Motor neuron (in vitro differentiated cells): ENCODE data around the gene CLEC18A. TPM values are rescaled to one million over a fixed set of nuclear protein-coding genes. Genes with fewer than 3 reads are reported as not detected.
"Not testable (repeated sequence)": the region's sequence is repeated elsewhere in the genome, so short reads cannot be mapped to it uniquely, and the experiment has no call there.

ENCODE experiments used
- ATAC-seq, 8 experiments: fragments of 200-7000 bp; cut with Tn5 transposase; replicated peaks in 6 of 8; 2 replicates each; pipeline ENCODE4 v1.8.0; 2021; ENCODE audit warnings: mild to moderate bottlenecking in 8 of 8, moderate library complexity in 8 of 8
- H3K27ac ChIP-seq, 2 donors: fragments of 250-450 bp; sonication (Bioruptor Pico); 2 replicates each; pipeline ENCODE4 v1.9.0; 2021; ENCODE audit warnings: antibody characterized with exemption in 2 of 2, mild to moderate bottlenecking in 2 of 2, moderate library complexity in 1 of 2
- H3K4me1 ChIP-seq, 2 donors: fragments of 250-450 bp; sonication (Bioruptor Pico); replicated peaks in 1 of 2; 2 replicates each; pipeline ENCODE4 v1.6.1; 2021; ENCODE audit warnings: antibody characterized with exemption in 2 of 2, mild to moderate bottlenecking in 2 of 2, moderate library complexity in 1 of 2
- H3K4me3 ChIP-seq, 5 donors: fragments of 250-450 bp; sonication (Bioruptor Pico); 2 replicates each; pipeline ENCODE4 v1.9.0; 2021; ENCODE audit warnings: antibody characterized with exemption in 5 of 5, mild to moderate bottlenecking in 5 of 5, moderate library complexity in 4 of 5
- WGBS, 10 experiments: fragments of 450-650 bp; shearing (Covaris generic); methylation state at CpG; one replicate each; pipeline ENCODE4 v1.0.0; 2022; 5-methylcytosine and 5-hydroxymethylcytosine counted together
- in situ Hi-C, 9 experiments: fragments of 400-800 bp; cut with MboI; loops; one replicate each; pipeline ENCODE4 v1.15.0; 2021; ENCODE audit warnings: low sequenced_read_pairs in 9 of 9, low pct_unique_long_range_greater_than_20kb in 2 of 9; ENCODE audit not compliant: unreplicated experiment in 9 of 9
- total RNA-seq, 8 experiments: library from RNA; unstranded; fragments of 300-600 nt; gene quantifications; 2 replicates each; pipeline versions ENCODE4 v1.2.3 to v1.2.4, GENCODE V29; 2022

The CLEC18A gene
- total RNA-seq, 8 experiments from 2014 or later: 0.71 to 4.8 (median 1.5) TPM

DNA sequence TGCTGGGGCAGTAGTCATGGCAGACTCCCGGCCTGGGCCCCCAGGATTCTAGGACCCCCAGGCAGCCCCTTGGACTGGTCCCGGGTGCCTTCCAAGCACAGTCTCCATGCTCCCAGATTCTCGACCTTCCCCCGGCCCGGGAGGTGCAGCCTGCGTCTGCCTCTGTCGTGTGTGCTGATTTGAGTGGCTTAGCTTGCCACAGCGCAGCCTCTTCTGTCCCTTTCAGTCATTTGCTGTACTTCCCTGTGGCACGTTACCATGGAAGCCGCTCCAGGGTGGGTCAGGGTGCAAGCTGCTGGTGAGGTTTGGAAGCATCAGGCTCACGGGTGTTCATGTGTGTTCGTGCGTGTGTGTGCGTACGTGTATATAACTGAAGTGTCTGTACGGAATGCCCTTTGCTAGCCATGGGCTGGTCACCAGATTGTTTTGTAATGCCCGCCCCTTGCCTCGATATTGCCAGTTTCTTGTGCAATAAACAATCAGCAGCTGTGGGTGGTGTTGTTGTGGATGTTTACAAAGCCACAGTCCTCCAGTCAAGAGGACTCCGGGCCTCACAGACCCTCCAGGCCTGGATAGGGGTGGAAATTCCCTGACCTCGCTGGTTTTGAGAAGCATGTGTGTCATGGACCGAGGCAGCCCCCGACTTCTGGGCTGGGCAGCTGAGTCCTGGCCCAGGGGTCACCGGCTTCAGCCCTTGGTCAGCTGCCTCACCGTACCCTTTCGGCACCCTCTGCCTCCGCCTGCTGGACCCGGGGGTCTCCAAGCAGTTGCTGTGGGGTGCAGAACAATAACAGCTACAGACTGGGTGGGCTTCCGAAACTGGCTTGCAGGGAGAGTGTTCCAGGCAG lies 9.7 kb upstream of the CLEC18A start:
- Histone ChIP-seq H3K4me1 (peaks cover 5 to 16% of the 10 kb centered on the region in 2 donors), H3K27ac (no peak overlapping the region), H3K4me3 (no peak overlapping the region)
- in situ Hi-C loops: loop anchor here in 2 of 9 experiments (25.0 kb wide), 1 partner anchor 129 kb away; no protein-coding TSS in a partner anchor
- 10 to 100% (median 83%) methylated on average over 1 to 8 of the region's 28 CpGs; no CpG with 5 or more reads in 2 of the 10 experiments for WGBS, 10 experiments
- ATAC-seq: peak in 5 of 8 experiments; percentile 18 to 50 (median 28)

DNA sequence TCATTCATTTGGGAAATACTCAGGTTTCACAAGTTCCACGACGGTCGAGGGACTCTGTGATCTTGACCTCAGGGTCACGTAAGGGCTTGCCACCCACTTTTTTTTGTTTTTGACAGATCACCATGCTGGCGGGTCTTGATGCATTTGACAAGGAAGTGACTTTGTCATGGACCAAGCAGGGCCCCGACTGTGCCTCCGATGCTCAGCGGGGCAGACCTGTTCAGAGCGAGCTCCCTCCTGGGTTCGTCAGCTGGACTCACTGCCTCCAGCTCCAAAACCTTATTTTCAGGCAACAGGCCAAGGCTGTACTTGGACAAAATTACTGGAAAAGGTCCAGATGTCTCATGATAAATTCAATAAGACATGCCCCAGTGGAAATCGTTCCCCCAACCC lies 9.0 kb upstream of the CLEC18A start:
- H3K4me1 ChIP-seq: peaks cover 5 to 16% of the 10 kb centered on the region in 2 donors
- no peak overlapping the region for H3K4me3 ChIP-seq
- H3K27ac ChIP-seq: no peak overlapping the region
- ATAC-seq: no peak
- in situ Hi-C loops: loop anchor here in 2 of 9 experiments (25.0 kb wide), 1 partner anchor 130 kb away; no protein-coding TSS in a partner anchor
- WGBS, 10 experiments: 47 to 90% (median 73%) methylated on average over 2 to 8 of the region's 11 CpGs; no CpG with 5 or more reads in 3 of the 10 experiments

DNA sequence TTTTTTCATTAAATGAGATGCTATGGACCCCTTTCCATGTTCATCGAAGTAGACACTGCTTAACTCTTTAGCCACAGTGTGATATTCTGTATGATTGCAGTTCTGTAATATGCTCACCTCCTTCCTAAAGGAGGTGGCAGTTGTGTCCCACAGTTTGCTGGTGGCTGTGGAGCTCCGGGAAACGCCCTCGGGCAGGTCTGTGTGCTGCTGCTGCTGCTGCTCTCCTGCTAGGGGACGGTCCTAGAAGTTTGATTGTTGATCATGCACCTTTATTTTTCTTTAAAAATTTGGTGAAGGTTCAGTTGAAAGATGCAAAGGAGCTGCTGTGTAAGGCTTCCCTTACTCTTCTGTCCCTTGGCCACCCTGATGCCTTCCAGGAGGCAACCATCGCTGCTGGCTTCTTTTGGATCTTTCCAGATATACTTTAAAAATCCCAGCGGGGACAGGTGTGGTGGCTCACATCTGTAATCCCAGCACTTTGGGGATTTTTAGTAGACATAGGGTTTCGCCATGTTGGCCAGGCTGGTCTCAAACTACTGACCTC lies 8.4 kb upstream of the CLEC18A start:
- no peak overlapping the region for H3K4me3 ChIP-seq
- in situ Hi-C loops: loop anchor here in 2 of 9 experiments (25.0 kb wide), 1 partner anchor 130 kb away; no protein-coding TSS in a partner anchor
- no peak overlapping the region for H3K27ac ChIP-seq
- WGBS, 10 experiments: 60 to 100% (median 91%) methylated on average over 1 to 6 of the region's 8 CpGs; no CpG with 5 or more reads in 3 of the 10 experiments
- no peak for ATAC-seq
- peaks cover 5 to 16% of the 10 kb centered on the region in 2 donors for H3K4me1 ChIP-seq

DNA sequence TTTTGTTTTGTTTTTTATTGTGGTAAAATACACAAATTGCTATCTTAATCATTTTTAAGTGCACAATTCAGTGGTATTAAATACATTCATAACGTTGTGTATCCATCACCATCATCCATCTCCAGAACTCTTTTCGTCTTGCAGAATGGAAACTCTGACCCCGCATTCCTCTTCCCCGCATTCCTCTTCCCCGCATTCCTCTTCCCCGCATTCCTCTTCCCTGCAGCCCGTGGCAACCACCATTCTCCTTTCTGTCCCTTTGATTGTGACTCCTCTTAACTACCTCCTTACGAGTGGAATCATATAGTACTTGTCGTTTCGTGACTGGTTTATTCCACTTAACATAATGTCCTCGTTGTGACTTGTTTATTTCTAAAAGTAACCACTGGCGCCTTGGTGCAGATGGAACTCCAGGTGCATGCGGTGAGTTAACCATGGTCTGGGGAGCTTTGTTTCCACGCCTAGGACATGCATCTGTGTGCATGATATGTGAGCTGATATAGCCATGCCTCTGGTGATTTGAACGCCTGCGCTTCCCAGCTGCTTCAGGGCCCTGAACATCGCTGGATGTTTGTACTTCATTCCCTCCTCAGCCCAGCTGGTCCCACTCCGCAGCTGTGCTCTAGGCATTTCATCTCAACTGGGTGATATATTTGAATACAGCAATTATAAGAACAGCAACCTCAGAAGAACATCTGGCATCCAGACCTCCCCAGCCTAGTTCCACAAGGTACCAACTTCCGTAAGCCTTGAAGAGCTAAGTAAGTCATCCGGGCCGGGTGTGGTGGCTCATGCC lies 7.7 kb upstream of the CLEC18A start:
- 15 to 67% (median 29%) methylated on average over 1 to 11 of the region's 21 CpGs; no CpG with 5 or more reads in 2 of the 10 experiments for WGBS, 10 experiments

DNA sequence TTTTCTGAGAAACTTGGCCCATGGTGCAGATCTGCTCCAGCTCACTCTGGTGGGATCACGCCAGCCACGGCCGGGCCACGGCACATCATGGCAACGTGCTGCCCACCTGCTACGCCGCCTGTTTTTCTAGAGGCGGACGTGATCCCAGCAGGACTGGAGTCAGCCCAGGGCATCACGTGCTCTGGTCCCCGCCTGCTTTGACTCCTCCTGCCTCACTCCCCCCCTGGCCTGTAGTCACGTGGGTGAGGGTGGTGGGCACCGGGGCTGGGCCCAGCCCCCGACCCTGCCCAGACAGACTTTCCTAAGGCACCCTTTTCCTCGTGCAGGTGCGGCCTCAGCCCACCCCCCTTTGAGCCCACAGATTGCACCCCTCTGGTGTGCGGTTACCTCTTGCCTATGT lies 723 bp upstream of the CLEC18A start:
- WGBS, 10 experiments: no CpG with 5 or more reads among the region's 17 CpGs
- in situ Hi-C loops, H3K4me3 ChIP-seq, H3K27ac ChIP-seq, H3K4me1 ChIP-seq: not testable (repeated sequence)
- ATAC-seq: peak in 3 of 8 experiments; percentile 1 to 19 (median 11)

More for the DNA sequence above, 7.7 kb upstream of the CLEC18A start:
- H3K27ac ChIP-seq, H3K4me3 ChIP-seq: not testable (repeated sequence)
- peaks cover 5 to 16% of the 10 kb centered on the region in 2 donors for H3K4me1 ChIP-seq
- ATAC-seq: peak; percentile 35 to 97 (median 68)
- in situ Hi-C loops: loop anchor here in 2 of 9 experiments (25.0 kb wide), 1 partner anchor 131 kb away; no protein-coding TSS in a partner anchor

DNA sequence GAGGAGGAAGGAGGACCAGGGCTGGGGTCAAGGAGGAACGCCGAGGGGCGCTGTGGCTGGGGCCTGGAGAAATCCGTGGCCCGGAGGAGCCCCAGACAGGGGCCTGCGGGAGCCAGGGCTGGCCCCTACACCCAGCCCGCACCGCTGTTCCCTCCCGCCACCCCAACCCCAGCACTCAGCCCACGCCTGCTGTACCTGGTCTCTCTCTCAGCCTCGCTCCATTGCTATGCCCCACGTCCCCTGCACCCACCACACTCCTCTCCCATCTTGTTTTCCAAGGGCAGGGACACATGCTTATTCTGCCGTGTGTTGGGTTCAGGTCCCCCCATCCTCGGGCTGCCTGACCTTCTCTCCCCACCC lies 518 bp downstream of the CLEC18A start:
- peak in 2 of 8 experiments; percentile 14 to 15 for ATAC-seq
- H3K27ac ChIP-seq, in situ Hi-C loops, H3K4me1 ChIP-seq, H3K4me3 ChIP-seq: not testable (repeated sequence)
- WGBS, 10 experiments: no CpG with 5 or more reads among the region's 14 CpGs

DNA sequence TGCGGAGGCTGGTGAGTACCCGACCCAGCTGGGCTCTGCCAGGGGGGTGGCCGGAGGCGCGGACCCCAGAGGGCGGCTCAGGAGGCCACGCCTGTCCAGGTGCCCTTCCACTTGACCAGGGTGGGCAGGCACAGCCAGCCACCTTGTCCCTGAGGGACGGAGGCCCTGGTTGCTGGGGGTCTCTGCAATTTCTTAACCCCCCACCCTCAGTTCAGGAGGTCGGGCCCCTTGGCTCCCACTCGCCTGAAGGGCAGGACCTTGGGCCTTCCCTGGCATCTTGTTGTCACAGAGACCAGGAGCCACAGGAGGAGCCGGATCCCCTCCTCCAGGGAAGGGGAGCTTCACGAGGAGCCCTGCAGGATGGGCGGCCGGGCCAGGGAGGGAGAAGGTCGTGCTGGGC lies 982 bp downstream of the CLEC18A start:
- in situ Hi-C loops, H3K4me1 ChIP-seq, H3K27ac ChIP-seq, H3K4me3 ChIP-seq: not testable (repeated sequence)
- peak in 1 of 8 experiments; percentile 1 for ATAC-seq
- no CpG with 5 or more reads among the region's 15 CpGs for WGBS, 10 experiments

DNA sequence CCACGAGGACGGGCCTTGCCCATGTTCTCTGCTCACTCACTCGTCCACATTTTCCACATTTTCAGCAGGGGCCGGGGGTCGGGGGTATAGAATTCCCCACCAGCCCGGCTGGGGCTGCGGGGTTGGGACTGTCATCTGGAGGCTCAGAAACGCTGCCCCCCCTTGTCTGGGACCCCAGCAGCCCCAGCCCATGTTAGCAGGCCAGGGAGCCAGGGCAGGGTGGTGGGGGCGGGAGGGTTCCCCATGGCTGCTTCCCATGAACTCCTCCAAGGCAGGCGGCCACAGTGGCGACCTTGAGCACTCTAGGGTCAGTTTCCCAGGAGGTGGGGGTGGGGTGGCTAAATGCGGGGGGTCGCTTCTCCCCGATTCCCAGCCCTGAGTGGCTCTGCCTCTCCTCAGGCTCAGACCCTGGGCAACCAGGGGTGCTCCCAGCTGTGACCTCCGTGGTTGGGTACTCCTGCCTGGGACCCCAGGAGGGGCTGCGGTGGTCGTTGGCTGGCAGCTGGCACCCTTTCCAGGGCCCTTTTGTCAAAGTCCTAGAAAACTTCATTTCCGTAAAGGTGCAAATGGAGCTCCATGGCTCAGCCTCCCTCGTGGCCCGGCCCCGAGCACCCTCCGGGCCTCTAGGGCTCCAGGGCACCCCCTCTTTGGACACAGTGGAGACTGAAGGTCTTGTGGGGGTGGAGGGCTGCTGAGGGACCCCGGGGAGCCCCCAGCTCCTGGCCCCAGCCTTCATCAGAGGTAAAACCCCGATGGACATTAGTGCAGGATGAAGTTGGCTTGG lies 1.6 kb downstream of the CLEC18A start:
- in situ Hi-C loops, ATAC-seq, H3K4me3 ChIP-seq, H3K27ac ChIP-seq, H3K4me1 ChIP-seq: not testable (repeated sequence)
- no CpG with 5 or more reads among the region's 24 CpGs for WGBS, 10 experiments

DNA sequence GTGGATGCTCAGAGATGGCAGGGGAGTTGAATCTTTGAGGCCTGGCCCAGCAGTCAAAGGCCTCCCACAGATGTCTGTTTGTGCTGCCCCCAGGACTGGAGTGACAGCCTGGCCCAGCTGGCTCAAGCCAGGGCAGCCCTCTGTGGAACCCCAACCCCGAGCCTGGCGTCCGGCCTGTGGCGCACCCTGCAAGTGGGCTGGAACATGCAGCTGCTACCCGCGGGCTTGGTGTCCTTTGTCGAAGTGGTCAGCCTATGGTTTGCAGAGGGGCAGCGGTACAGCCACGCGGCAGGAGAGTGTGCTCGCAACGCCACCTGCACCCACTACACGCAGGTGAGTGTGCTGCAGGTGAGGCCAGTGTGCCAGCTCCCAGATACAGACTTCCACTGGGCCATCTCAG lies 3.1 kb downstream of the CLEC18A start:
- ATAC-seq, in situ Hi-C loops, H3K4me1 ChIP-seq, H3K27ac ChIP-seq, H3K4me3 ChIP-seq: not testable (repeated sequence)
- no CpG with 5 or more reads among the region's 13 CpGs for WGBS, 10 experiments

DNA sequence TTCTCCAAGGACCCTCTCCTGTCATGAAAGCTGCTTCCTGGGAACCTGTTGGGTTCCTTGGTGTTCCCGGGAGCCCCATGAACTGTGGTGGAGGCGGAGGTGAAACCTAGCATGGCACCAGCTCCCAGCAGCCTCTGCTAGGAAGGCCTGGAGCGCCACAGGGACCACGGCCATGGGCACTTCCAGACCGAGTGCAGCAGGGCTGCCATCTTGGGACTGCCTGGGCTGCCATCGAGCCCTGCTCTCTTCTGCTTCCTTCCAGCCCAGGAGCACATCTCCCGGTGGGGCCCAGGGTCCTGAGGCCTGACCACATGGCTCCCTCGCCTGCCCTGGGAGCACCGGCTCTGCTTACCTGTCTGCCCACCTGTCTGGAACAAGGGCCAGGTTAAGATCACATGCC lies 12.2 kb downstream of the CLEC18A start:
- H3K4me1 ChIP-seq, H3K27ac ChIP-seq, in situ Hi-C loops, H3K4me3 ChIP-seq, ATAC-seq: not testable (repeated sequence)
- WGBS, 10 experiments: no CpG with 5 or more reads among the region's 9 CpGs

DNA sequence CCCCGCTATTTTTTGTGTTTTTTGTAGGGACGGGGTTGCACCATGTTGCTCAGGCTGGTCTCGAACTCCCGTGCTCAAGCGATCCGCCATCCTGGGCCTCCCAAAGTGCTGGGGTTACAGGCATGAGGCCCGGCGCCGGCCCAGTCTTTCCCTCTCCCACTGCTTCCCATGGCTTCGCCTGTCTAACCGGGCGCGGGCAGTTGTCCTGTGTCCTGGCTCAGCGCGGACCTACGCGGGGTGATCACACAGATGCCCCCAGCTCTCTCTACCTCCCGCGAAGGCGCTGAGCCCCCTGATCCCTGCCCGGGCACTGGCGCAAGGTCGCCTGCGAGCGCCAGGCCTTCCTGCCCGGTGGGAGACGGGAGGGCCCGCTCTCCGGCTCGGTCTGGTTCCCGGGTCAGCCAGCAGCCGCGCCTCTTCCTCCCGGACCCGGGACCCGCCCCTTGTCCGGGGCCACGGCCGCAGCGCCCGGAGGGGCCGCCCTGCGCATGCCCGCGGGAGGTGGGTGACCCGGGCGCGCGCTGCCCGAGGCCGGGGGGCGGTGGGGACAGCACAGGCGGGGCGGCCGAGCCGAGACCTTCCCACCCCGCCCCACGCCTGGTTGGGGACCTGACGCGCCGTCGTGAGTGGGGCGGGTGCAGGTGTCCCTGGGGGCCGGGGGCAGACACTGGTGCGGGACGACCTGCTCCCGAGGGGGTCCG lies 14.0 kb downstream of the CLEC18A start:
- no CpG with 5 or more reads among the region's 68 CpGs for WGBS, 10 experiments
- H3K4me1 ChIP-seq, in situ Hi-C loops, H3K27ac ChIP-seq, H3K4me3 ChIP-seq: not testable (repeated sequence)
- ATAC-seq: peak; percentile 36 to 94 (median 75)

DNA sequence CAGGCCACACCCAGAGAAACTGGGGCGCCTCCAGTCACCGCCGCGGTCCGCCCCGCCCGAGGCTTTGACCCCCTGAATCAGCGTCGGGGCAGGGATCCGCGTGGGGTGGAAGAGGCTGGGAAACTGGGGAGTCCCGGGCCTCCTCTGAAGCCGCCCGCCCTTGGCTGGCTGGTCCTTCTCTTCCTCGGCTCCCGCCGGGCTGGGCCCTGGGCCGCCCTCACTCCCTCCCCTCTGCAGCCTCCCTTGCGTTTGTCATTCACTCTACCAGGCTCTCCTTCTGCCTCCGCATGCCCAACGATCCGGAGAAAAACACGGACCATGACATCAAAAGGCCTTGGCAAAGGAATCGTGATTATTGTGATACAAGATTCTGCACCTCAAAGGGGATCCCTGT lies 14.5 kb downstream of the CLEC18A start:
- H3K27ac ChIP-seq, H3K4me3 ChIP-seq, in situ Hi-C loops, H3K4me1 ChIP-seq: not testable (repeated sequence)
- peak in 7 of 8 experiments; percentile 41 to 68 (median 62) for ATAC-seq
- no CpG with 5 or more reads among the region's 24 CpGs for WGBS, 10 experiments
